ENCODE measurements around the gene CYB5R2.

DNA sequence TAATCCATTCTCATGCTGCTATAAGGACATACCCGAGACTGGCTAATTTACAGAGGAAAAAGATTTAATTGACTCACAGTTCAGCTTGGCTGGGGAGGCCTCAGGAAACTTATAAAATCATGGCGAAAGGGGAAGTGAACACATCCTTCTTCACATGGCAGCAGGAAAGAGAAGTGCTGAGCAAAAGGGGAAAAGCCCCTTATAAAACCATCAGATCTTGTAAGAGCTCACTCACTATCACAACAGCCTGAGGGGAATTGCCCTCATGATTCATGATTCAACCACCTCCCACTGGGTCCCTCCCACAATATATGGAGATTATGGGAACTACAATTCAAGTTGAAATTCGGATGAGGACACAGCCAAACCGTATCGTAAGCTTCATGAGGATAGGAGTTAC is 3.8 kb upstream of the CYB5R2 start:
- TF ChIP-seq, protein P1, sequence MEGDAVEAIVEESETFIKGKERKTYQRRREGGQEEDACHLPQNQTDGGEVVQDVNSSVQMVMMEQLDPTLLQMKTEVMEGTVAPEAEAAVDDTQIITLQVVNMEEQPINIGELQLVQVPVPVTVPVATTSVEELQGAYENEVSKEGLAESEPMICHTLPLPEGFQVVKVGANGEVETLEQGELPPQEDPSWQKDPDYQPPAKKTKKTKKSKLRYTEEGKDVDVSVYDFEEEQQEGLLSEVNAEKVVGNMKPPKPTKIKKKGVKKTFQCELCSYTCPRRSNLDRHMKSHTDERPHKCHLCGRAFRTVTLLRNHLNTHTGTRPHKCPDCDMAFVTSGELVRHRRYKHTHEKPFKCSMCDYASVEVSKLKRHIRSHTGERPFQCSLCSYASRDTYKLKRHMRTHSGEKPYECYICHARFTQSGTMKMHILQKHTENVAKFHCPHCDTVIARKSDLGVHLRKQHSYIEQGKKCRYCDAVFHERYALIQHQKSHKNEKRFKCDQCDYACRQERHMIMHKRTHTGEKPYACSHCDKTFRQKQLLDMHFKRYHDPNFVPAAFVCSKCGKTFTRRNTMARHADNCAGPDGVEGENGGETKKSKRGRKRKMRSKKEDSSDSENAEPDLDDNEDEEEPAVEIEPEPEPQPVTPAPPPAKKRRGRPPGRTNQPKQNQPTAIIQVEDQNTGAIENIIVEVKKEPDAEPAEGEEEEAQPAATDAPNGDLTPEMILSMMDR (IDR thresholded peaks at IDR 0.05; ENCODE audit: low read depth, low read length), result no peak
- no peak for TF ChIP-seq POLR2A (IDR thresholded peaks at IDR 0.05; ENCODE audit: extremely low read depth, insufficient read length)
- TF ChIP-seq, protein P2, sequence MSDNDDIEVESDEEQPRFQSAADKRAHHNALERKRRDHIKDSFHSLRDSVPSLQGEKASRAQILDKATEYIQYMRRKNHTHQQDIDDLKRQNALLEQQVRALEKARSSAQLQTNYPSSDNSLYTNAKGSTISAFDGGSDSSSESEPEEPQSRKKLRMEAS (IDR thresholded peaks at IDR 0.05; ENCODE audit: low read depth, low read length), result no peak
